Subcutaneous adipose tissue (tissue), 4 donors: ENCODE measurements around the gene NRXN2. TPM values are rescaled to one million over a fixed set of nuclear protein-coding genes. Genes with fewer than 3 reads are reported as not detected.

Experiments used
- CTCF ChIP-seq: fragments of 450-650 bp; IDR thresholded peaks from one replicate; pipeline ENCODE4 v1.5.1; 2016; ENCODE audit warnings: low read depth, mild to moderate bottlenecking, control low read depth, antibody characterized with exemption, moderate library complexity
- total RNA-seq, 4 donors: library from RNA; depleted of rRNA; stranded (reverse); fragments of >200 nt; gene quantifications; one replicate each; pipeline ENCODE4 v1.1.0, GENCODE V29; 2016

The NRXN2 gene
- total RNA-seq, 4 donors from 2014 or later = 0.16 to 7.0 (median 2.9) TPM

- no peak for TF ChIP-seq CTCF
Measured at GRCh38 chr11:64716473-64717267, 6.3 kb downstream of the NRXN2 start.

- TF ChIP-seq CTCF = no peak
Measured at GRCh38 chr11:64715756-64716472, 7.1 kb downstream of the NRXN2 start.

GRCh38 chr11:64715110-64715509, 7.9 kb downstream of the NRXN2 start:
- no peak for TF ChIP-seq CTCF

GRCh38 chr11:64714666-64715065, 8.3 kb downstream of the NRXN2 start:
- TF ChIP-seq CTCF = no peak

GRCh38 chr11:64713781-64714363, 9.1 kb downstream of the NRXN2 start:
- no peak for TF ChIP-seq CTCF

GRCh38 chr11:64713016-64713707, 9.8 kb downstream of the NRXN2 start:
- no peak for TF ChIP-seq CTCF
